CMK (cell line): ENCODE measurements around the gene TMPRSS3.

Experiments
- DNase-seq: peaks from one replicate; pipeline ENCODE4 v3.0.0-alpha.2; 2010; ENCODE audit warnings: low read depth

The TMPRSS3 gene

DNA sequence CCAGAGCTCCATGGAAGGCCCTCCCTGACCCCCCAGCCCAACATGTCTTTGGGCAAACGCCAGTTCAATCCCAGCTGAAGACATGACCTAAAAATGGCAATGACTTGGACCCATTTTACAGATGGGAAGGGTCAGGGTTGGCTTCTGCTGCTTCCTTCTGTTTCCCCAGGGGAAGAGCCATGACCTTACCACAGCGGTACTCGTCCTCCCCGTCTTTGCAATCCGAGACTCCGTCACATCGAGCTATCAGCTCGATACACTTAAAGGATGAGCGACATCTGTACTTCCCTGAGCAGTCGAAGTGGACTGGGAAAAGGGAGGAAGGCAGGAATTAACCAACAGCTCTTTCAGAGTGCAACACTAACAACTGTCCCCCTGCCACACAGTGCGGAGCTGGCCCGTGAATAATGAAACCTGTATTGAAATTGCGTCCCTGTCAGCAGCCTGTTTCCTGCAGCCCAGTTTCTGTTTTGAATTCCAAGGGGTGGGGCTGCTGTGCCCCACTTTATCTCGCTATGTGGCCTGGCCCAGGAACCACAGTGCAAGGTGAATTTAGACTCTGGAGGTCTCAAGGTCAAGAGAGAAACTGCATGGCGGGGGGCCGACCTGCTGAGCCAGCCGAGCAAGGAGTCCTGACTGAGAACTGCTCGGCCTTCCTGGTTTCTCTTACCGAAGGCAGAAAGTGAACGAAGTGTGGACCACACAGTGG, 7.0 kb downstream of the TMPRSS3 start:
- DNase-seq = no peak

DNA sequence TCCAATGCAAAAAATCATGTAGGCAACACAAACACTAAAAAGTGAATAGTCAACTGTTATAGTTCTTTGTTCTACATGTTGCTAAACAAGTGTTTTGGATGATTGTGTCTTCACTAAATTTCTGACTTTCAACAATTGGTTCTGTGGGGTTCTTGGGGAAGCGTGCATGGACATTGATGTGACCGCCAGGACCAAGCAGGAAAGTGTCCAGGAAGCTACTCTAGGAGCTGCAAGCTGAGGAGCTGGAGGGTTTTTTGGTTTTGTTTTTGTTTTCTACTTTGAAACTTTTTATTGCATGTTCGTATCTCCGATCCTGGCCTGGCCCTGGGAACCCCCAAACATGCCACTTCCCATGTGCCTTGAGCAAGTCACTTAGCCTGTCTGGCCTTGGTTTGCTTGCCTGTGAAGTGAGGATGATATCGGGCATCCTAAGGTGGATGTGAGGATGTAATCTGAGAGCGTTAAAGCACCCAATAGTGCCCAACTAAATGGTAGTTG, 8.0 kb downstream of the TMPRSS3 start:
- DNase-seq = no peak

GRCh38 chr21:42387164-42387563, 8.7 kb downstream of the TMPRSS3 start:
- DNase-seq = no peak

DNA sequence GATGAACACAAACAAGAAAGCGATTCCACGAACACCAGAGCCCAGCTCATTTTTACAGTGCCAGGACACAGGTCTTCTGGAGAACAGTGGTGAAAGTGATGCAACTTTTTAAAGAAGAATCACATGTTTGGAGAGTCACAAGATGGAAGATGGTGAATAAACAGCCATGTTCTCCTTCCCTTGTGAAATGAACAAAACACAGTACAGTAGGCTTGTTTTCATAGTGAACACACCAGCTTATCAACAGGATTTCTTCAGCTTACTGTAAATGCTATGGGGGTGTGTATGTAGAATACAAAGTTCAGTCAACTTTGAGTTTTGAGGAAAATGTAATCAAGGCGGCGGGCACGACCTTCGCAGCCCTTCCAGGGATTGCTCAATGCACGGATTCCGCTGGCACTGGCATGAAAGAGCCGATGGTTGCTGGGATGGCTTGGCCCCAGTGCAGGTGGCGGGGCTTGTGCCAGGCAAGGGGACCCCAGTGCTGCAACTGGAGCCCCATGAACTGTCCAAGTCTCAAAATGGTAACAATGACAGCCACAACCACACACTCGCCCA, 9.7 kb downstream of the TMPRSS3 start:
- DNase-seq = no peak

- DNase-seq = no peak
These were observed 10.2 kb downstream of the TMPRSS3 start for GRCh38 chr21:42385619-42386018.

DNA sequence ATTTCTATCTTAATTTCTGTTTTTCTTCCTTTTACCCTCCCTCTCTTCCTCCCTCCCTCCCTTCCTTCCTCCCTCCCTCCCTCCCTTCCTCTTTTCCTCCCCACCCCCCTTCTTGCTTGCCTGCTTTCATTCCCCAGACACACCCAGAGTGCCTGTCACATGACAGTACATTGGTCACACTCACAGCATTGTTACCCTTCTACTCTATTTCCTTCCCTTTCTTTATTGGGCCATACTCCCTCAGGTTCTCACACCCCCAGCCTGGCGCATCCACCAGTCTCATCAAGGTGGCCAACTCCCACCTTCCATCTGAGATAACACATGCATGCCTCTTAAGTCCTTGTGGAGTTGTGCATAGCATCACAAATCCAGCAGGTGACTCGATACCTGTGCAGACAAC, 10.9 kb downstream of the TMPRSS3 start:
- DNase-seq = peak; percentile 27

- DNase-seq = no peak
These were observed 11.5 kb downstream of the TMPRSS3 start for GRCh38 chr21:42384156-42384945.

GRCh38 chr21:42383331-42383730, 12.5 kb downstream of the TMPRSS3 start:
- DNase-seq = no peak

DNA sequence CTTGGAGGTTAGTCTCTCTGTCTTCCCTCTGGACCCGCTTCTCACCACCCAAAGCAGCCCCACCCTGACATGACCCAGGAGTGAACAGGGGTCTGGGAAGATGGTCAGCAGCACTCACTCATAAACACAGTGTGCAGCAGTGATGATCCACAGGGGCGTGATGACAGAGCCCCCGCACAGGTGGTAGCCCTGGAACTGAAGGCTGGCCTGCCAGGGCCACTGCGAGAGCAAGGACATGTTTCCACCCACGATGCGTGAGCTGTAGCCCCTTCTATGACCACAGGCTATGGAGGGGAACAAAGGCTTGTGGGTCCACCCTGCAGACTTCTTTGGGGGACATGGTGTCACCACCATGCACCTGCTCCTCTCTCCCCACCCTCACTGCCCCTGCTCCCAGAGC, 12.9 kb downstream of the TMPRSS3 start:
- no peak for DNase-seq

DNA sequence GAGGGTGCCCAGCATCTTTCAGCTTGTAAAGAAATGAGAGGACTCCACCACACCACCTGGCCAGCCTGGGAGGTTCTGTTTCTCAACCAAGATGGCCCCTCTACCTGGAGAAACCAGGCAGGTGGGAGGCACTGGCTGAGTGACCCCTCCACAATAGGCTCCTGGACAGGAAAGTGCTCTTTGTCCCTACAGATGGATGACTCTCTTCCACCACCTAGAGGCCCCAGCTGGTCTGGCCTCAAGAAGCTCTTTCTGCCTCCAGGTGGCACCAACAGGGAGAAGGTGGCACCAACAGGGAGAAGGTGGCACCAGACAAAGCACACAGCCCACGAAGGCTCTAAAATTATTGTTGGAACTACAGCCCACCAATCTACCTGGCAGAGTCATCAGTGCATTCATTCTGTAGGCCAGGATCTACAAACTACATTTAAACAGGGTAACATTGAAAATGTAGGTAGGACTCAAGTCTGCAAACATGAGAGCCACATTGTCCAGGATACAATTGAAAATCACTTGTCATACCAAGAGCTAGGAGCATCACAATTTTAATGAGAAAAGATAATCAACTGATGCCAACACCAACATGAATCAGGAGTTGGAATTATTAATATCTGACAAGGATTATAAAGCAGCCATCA, 14.4 kb downstream of the TMPRSS3 start:
- peak; percentile 46 for DNase-seq

DNA sequence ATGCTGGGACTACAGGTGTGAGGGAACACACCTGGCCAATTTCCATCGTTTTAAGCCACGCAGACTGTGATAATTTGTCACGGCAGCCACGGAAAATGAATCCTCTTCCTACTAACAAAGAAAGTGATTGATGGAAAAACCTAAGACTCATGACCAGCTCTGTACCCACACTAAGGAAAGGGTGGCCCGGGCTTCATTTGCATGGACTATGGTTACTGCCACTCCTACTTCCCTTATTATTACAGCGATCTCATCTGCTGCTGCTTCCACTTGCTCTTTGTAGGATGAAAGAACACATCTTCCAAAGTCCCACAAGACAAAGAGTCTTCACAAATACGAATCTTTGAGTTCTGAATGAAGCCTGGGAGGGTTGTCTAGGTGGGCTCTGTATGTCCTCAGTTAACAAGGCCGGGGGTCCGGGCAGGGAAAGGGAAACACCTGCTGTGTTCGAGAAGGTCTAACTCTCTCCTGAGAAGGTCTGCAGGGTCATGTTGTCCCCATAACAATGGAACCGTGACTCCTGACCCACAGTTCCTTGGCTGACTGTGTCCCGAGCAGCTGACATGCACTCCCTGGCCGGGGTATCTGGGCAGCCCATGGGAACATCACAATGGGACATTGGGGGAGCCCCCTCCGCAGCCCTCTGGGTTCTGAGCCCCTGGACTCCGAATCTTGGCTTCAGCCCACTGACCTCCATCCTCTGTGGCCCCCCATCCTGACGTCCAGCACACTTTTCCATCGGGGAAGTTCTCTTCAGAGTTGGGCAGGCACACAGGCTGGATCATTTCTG, 16.2 kb downstream of the TMPRSS3 start:
- no peak for DNase-seq

- no peak for DNase-seq
These were observed 17.4 kb downstream of the TMPRSS3 start for GRCh38 chr21:42378418-42378817.

DNA sequence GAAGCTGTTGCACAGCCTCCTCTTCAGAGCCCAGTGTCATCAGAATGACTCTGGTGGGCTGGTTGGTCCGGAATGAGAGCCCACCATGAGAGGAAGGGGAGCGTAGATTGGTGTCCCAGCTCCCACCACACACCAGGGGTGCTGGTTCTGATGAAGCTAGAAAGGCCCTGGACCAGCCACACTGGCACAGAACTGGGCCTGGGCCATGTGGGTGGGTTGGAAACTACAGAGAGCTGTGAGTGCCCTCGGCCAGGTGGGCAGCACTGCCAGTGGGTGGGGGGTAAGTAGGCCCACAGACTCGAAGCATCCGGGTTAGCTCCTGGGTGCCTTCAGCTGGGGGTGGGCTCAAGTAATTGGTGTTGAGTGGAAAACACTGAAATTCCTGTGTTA, 17.9 kb downstream of the TMPRSS3 start:
- no peak for DNase-seq

DNA sequence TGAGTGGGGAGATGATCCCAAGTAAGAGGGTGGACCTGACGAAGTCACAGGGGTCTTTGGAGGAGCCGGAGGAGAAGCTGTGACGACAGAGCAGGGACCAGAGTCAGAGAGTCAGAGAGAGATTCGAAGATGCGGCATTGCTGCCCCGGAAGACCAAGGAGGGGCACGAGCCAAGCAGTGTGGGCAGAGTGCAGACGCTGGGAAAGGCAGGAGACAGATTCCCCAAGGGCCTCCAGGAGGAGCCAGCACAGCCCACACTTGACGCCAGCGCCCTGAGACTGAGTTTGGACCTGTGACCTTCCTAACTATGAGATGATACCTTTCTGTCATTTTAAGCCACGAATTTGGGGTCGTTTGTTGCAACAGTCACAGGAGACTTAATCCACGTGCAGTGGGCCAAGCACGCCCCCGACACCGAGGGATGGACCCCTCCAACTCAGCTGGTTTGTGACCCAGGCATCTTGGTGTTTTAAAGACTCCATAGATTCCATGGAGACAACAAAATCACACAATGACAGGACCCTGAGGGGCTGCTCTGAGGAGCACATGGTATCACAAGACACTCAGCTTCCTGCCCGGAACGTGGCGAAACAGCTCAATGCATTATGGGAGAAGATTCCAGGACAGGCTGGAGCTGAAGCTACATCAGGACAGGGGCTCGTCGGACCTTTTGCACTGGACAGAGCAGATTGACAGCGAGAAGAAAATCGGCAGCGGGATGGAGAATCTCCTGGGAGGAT, 18.5 kb downstream of the TMPRSS3 start:
- DNase-seq = no peak

DNA sequence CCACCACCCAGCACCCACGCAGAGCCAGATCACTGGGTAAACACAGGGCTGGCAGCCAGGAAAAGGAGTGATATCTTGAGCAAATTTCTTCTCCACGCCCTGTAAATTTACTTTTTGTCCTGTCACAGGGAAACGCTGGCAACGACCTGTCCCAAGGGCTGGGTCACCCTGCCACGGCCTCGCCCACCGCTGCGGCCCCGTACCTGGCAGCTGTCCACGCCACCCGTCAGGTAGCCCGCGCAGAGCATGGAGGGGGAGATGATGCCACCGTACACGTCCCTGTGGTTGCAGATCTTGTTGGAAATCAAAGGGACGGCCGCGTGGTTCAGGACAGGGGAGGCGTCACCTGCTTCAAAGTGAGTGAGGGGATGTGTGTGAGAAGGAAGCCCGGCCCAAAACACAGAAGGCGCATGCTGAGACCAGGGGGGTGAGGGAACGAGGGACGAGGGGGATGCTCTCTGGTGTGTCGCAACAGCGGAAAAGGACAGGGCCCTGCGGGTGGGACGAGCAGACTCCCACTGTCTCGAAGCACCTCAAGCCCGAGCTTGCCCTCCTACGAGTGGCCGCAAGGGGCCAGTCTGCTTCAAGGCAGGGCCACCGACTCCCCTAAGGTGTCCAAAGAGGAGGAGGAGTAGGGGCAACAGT, 19.4 kb downstream of the TMPRSS3 start:
- DNase-seq = no peak

- no peak for DNase-seq
These were observed 19.9 kb downstream of the TMPRSS3 start for GRCh38 chr21:42375966-42376337.

DNA sequence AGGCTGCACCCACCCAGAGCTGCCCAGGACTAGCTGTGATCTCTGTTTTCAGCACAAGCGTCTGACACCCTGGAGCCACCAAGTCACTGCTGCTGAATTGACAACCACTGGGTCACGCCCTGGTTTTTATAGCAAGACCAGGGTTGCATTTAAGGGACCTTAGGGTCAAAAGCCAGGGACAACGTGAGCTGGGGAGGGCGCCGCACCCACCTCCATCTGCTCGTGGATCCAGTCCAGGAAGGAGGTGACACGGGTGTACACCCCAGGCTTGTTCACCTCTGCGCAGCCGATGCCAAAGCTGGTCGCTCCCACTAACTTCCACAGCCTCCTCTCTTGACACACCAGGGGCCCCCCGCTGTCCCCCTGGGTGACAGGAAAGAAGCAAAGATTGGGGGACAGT, 20.3 kb downstream of the TMPRSS3 start:
- no peak for DNase-seq

- no peak for DNase-seq
These were observed 20.9 kb downstream of the TMPRSS3 start for GRCh38 chr21:42374864-42375499.

GRCh38 chr21:42374457-42374856, 21.4 kb downstream of the TMPRSS3 start:
- no peak for DNase-seq

- no peak for DNase-seq
These were observed 21.9 kb downstream of the TMPRSS3 start for GRCh38 chr21:42373908-42374455.
